ENCODE measurements around the gene RSAD1. TPM values are rescaled to one million over a fixed set of nuclear protein-coding genes. Genes with fewer than 3 reads are reported as not detected.
"Not testable (repeated sequence)": the region's sequence is repeated elsewhere in the genome, so short reads cannot be mapped to it uniquely, and the experiment has no call there.

The RSAD1 gene
- total RNA-seq, 1 donor from 2014 or later: 53.4 TPM

DNA sequence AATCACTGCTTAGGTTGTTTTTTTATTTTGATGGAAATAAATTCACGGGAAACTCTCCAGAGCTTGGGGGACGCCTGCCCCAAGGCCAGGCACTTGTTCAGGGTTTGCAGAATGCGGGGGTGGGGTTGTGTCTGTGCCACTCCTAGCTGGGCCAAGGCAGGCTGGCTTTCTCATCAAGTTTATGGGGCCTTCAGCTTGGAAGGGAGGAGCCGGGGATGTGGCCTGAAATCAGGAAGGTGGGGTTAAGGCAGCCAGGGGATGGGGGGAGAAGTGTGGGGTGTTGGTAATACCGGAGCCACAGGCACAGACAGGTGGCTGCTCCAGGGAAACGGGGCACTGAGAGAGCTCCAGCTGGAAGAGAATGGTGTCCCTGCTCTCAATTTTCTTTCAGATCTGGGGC is 8.2 kb upstream of the RSAD1 start:
- no peaks in the 10 kb centered on the region for H3K4me1 Mint-ChIP-seq (ENCODE audit: low read depth)
- intact Hi-C loops (cut with micrococcal nuclease): no loop called here

DNA sequence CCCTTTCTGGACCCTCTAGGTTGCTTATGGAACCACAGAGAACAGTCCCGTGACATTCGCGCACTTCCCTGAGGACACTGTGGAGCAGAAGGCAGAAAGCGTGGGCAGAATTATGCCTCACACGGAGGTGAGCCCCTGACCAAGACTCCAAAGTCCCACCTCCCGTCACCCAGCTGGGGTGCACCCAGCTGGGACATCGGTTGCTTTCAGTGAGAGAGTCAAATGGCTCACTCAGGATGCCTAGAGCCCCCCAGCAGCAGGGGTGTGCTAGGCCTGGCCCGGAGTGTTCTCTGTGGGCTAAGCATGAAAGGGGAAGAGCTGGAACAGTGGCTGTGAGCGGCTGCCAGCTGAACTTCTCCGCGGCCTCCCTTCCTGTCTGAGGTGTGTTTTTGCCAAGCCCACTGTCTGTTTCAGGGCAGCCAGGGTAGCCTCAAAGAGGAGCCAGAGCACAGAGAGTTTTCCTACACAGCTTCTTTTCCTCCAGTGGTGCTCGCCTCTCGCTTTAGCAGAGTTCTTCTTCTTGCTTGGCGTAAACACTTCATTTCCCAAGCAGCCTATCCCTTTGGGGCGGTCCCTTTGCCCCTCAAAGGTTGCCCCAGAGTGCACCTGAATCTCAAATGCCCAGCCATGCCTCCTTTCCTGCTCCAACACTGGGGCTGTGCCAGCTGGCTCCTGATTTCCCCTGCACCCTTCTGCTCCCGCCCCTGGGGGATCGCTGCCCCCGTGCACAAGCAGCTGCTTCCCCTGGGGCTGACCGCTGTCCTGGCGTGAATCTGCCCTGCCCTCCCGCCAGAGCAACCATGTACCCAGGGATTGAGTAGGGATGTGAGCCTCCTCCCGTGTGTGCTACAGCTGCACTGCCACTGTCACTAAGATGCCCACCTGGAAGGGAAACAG is 7.4 kb upstream of the RSAD1 start:
- Mint-ChIP-seq H3K36me3 (ENCODE audit: low read depth) (no peaks in the 10 kb centered on the region), H3K4me3 (no peak overlapping the region), H3K4me1 (ENCODE audit: low read depth) (no peaks in the 10 kb centered on the region), H3K9me3 (no peaks in the 10 kb centered on the region), H3K27ac (no peak overlapping the region), H3K27me3 (ENCODE audit: insufficient read depth) (peaks cover 28% of the 10 kb centered on the region)
- no peak for DNase-seq (ENCODE audit: low spot score)
- intact Hi-C loops (cut with micrococcal nuclease): no loop called here

More for the DNA sequence above, 8.2 kb upstream of the RSAD1 start:
- Mint-ChIP-seq H3K9me3 (no peaks in the 10 kb centered on the region), H3K4me3 (no peak overlapping the region), H3K27me3 (ENCODE audit: insufficient read depth) (peaks cover 25% of the 10 kb centered on the region), H3K27ac (no peak overlapping the region), H3K36me3 (ENCODE audit: low read depth) (no peaks in the 10 kb centered on the region)
- no peak for DNase-seq (ENCODE audit: low spot score)

DNA sequence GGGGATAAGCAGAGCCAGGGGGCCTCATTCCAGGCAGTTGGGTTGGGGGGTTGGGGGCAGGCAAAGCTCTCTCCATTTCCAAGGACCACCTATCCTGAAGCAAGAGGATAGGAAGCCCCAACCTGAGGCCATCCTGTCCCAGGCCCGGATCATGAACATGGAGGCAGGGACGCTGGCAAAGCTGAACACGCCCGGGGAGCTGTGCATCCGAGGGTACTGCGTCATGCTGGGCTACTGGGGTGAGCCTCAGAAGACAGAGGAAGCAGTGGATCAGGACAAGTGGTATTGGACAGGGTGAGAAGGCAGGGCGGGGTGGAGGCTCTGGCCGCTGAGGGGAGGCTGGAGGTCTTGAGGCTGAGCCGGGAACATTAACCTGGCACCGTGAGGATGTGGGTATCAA is 6.4 kb upstream of the RSAD1 start:
- Mint-ChIP-seq H3K4me3 (no peak overlapping the region), H3K27ac (no peak overlapping the region), H3K36me3 (ENCODE audit: low read depth) (no peaks in the 10 kb centered on the region), H3K9me3 (no peaks in the 10 kb centered on the region), H3K4me1 (ENCODE audit: low read depth) (no peaks in the 10 kb centered on the region), H3K27me3 (ENCODE audit: insufficient read depth) (peaks cover 26% of the 10 kb centered on the region)
- no peak for DNase-seq (ENCODE audit: low spot score)
- intact Hi-C loops (cut with micrococcal nuclease): no loop called here

DNA sequence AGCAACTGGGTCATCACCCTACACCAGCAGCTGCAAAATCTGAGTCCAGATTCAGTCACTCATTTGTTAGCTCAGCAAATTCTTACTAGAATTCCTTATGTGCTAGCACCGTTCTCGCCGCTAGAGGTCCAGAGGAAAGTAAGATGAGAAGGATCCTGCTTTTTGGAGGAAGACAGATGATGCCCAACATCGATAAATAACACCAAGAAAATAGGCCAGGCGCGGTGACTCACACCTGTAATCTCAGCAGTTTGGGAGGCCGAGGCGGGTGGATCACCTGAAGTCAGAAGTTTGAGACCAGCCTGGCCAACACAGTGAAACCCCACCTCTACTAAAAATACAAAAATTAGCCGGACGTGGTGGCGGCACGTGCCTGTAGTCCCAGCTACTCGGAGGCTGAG is 5.9 kb upstream of the RSAD1 start:
- DNase-seq (ENCODE audit: low spot score); H3K4me3 Mint-ChIP-seq; H3K9me3 Mint-ChIP-seq; H3K36me3 Mint-ChIP-seq (ENCODE audit: low read depth); H3K27ac Mint-ChIP-seq; intact Hi-C loops (cut with micrococcal nuclease); H3K4me1 Mint-ChIP-seq (ENCODE audit: low read depth): not testable (repeated sequence)
- peaks cover 22% of the 10 kb centered on the region for H3K27me3 Mint-ChIP-seq (ENCODE audit: insufficient read depth)

DNA sequence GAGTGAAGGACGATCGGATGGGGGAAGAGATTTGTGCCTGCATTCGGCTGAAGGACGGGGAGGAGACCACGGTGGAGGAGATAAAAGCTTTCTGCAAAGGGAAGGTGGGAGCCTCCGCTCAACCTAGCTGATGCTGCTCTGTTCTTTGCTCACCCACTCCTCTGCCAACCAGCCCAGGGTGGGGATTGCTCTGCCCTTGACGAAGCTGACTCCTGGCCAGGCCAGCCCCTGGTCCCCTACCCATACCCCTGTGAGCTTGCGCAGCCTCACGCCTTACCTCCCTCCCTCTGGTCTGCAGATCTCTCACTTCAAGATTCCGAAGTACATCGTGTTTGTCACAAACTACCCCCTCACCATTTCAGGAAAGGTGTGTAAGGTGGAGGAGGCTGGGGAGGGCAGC is 4.8 kb upstream of the RSAD1 start:
- intact Hi-C loops (cut with micrococcal nuclease): no loop called here
- H3K4me3 Mint-ChIP-seq: no peak overlapping the region

DNA sequence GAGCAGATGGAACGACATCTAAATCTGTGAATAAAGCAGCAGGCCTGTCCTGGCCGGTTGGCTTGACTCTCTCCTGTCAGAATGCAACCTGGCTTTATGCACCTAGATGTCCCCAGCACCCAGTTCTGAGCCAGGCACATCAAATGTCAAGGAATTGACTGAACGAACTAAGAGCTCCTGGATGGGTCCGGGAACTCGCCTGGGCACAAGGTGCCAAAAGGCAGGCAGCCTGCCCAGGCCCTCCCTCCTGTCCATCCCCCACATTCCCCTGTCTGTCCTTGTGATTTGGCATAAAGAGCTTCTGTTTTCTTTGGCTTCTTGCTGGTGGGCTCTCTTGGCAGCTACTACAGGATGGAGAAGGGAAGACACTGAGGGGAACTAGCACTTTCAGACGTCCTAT is 4.1 kb upstream of the RSAD1 start:
- intact Hi-C loops (cut with micrococcal nuclease): no loop called here
- peaks cover 11% of the 10 kb centered on the region for H3K4me1 Mint-ChIP-seq (ENCODE audit: low read depth)

More for the DNA sequence above, 4.8 kb upstream of the RSAD1 start:
- peaks cover 16% of the 10 kb centered on the region for H3K27me3 Mint-ChIP-seq (ENCODE audit: insufficient read depth)
- DNase-seq (ENCODE audit: low spot score): no peak
- H3K9me3 Mint-ChIP-seq: no peaks in the 10 kb centered on the region
- H3K4me1 Mint-ChIP-seq (ENCODE audit: low read depth): peaks cover 6% of the 10 kb centered on the region
- H3K36me3 Mint-ChIP-seq (ENCODE audit: low read depth): no peaks in the 10 kb centered on the region
- H3K27ac Mint-ChIP-seq: no peak overlapping the region

DNA sequence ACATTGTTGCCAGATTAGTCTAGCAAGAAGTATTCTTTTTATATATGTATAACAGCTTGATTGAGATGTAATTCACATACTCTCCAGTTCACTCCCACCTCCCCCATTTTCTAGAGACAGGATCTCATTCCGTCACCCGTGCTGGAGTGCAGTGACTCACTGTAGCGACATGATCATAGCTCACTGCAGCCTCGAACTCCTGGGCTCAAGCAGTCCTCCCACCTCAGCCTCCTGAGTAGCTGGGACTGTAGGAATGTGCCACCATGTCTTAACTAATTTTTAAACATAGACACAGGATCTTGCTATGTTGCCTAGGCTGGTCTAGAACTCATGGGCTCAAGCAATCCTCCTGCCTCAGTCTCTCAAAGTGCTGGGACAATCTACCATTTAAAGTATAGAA is 3.3 kb upstream of the RSAD1 start:
- H3K36me3 Mint-ChIP-seq (ENCODE audit: low read depth): peaks cover 4% of the 10 kb centered on the region
- no peak overlapping the region for H3K27ac Mint-ChIP-seq
- no peak for DNase-seq (ENCODE audit: low spot score)
- no peaks in the 10 kb centered on the region for H3K9me3 Mint-ChIP-seq
- peaks cover 20% of the 10 kb centered on the region for H3K4me1 Mint-ChIP-seq (ENCODE audit: low read depth)
- intact Hi-C loops (cut with micrococcal nuclease): loop anchor here (1.0 kb wide), 1 partner anchor 48 kb away; no protein-coding TSS in a partner anchor
- H3K27me3 Mint-ChIP-seq (ENCODE audit: insufficient read depth): peaks cover 11% of the 10 kb centered on the region
- no peak overlapping the region for H3K4me3 Mint-ChIP-seq

More for the DNA sequence above, 4.1 kb upstream of the RSAD1 start:
- no peaks in the 10 kb centered on the region for H3K9me3 Mint-ChIP-seq
- peaks cover 14% of the 10 kb centered on the region for H3K27me3 Mint-ChIP-seq (ENCODE audit: insufficient read depth)
- H3K27ac Mint-ChIP-seq: no peak overlapping the region
- no peaks in the 10 kb centered on the region for H3K36me3 Mint-ChIP-seq (ENCODE audit: low read depth)
- no peak overlapping the region for H3K4me3 Mint-ChIP-seq
- no peak for DNase-seq (ENCODE audit: low spot score)

DNA sequence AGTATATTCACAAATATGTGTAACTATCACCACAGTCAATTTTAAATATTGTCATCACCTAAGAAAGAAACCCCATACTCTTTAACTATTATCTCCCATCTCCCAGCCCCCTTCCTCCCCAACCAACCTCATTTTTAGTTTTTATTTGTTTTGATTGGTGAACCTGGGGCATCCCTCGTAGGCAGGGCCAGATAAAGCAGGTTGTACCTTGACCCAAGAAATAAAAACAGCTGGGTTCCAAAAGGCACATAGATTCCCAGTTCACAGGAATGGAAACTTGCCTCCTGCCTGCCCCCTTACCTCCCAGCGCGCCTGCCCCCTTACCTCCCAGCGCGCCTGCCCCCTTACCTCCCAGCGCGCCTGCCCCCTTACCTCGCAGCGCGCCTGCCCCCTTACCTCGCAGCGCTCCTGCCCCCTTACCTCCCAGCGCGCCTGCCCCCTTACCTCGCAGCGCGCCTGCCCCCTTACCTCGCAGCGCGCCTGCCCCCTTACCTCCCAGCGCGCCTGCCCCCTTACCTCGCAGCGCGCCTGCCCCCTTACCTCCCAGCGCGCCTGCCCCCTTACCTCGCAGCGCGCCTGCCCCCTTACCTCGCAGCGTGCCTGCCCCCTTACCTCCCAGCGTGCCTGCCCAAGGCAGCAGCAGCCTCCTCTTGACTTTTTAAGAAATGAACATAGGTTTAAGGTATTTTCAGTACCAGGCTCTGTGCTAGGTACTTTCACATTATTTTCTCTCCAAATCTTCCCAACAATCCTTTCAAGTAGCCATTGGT is 2.7 kb upstream of the RSAD1 start:
- H3K4me3 Mint-ChIP-seq, H3K27ac Mint-ChIP-seq: not testable (repeated sequence)
- intact Hi-C loops (cut with micrococcal nuclease): loop anchor here (1.0 kb wide), 1 partner anchor 49 kb away; no protein-coding TSS in a partner anchor

DNA sequence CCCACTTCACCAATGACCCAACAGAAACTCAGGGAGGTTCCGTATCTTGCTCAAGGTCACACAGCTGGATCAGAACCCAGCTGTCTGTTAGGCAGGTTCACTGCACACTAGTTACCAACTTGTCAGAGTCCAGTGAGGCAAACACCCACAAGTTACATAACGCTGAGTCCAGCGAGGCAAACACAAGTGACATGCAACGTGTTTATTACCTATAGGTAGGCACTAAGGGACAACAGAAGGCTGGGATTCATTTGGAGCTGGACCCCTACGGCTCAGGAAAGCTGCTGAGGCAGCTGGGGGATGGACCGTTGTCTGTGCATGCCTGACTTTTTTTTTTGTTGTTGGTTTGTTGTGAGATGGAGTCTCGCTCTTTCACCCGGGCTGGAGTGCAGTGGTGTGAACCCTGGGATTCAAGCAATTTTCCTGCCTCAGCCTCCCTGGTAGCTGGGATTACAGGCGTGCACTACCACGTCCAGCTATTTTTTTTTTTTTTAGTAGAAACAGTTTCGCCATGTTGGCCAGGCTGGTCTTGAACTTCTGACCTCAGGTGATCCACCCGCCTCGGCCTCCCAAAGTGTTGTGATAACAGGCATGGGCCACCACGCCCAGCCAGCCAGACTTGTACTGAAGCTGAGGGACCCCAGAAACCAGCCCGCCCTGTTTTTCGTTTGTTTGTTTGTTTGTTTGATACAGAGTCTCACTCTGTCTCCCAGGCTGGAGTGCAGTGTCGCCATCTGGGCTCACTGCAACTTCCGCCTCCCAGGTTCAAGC is 1.9 kb upstream of the RSAD1 start:
- no peak overlapping the region for H3K27ac Mint-ChIP-seq
- intact Hi-C loops (cut with micrococcal nuclease): no loop called here
- H3K4me3 Mint-ChIP-seq: no peak overlapping the region
- H3K27me3 Mint-ChIP-seq (ENCODE audit: insufficient read depth): peaks cover 6% of the 10 kb centered on the region
- peaks cover 22% of the 10 kb centered on the region for H3K4me1 Mint-ChIP-seq (ENCODE audit: low read depth)
- H3K9me3 Mint-ChIP-seq: no peaks in the 10 kb centered on the region
- peaks cover 4% of the 10 kb centered on the region for H3K36me3 Mint-ChIP-seq (ENCODE audit: low read depth)
- no peak for DNase-seq (ENCODE audit: low spot score)

More for the DNA sequence above, 2.7 kb upstream of the RSAD1 start:
- DNase-seq (ENCODE audit: low spot score); H3K9me3 Mint-ChIP-seq; H3K36me3 Mint-ChIP-seq (ENCODE audit: low read depth); H3K27me3 Mint-ChIP-seq (ENCODE audit: insufficient read depth): not testable (repeated sequence)
- peaks cover 22% of the 10 kb centered on the region for H3K4me1 Mint-ChIP-seq (ENCODE audit: low read depth)

DNA sequence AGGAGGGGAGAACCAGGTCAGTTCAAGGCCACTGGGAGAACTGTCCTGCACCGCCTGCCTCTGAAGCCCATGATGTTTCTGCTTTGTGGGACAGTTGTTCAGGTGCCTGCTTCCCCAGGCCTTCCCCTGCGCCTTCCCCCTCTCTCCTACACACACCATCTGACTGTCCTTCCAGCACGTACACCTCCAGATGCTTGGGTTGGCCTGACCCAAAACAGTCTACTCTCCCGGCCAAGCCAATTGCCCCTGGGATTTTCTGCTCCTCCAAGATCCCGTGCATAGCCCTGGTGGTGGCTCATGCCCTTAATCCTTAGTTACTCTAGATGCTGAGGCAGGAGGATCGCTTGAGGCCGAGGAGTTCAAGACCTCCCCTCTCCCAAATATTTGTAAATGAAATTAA is 684 bp upstream of the RSAD1 start:
- H3K27me3 Mint-ChIP-seq (ENCODE audit: insufficient read depth): peaks cover 6% of the 10 kb centered on the region
- no peak for DNase-seq (ENCODE audit: low spot score)

DNA sequence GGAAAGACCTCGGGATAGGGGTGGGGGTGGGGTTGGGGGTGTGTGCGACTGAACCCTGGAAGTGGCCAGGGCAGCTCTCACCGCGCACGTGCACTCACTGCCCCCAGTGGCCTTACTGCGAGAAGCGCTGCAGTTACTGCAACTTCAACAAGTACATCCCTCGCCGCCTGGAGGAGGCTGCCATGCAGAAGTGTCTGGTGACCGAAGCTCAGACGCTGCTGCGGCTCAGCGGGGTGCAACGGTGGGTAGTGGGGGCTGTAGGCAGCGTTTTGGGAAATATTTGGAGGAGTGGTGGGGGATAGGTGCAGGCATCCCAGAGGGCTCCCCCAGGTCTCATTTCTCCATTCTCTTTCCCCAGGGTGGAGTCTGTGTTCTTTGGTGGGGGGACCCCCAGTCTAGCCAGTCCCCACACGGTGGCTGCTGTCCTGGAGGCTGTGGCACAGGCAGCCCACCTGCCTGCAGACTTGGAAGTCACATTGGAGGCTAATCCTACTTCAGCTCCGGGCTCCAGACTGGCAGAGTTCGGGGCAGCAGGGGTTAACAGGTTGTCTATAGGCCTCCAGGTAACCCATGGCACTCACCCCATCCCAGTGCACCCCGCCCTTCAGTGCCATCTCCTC is 972 bp downstream of the RSAD1 start:
- DNase-seq (ENCODE audit: low spot score): peak; percentile 35
- H3K9me3 Mint-ChIP-seq: no peaks in the 10 kb centered on the region
- intact Hi-C loops (cut with micrococcal nuclease): loop anchor here (1.0 to 5.0 kb wide), 5 partner anchors 29 to 227 kb away; partner anchors contain the start of genes ANKRD40 and MYCBPAP
- H3K27me3 Mint-ChIP-seq (ENCODE audit: insufficient read depth): peaks cover 6% of the 10 kb centered on the region
- peak overlapping the region; percentile 37 for H3K27ac Mint-ChIP-seq
- peak overlapping the region; percentile 91 for H3K4me3 Mint-ChIP-seq
- peaks cover 16% of the 10 kb centered on the region for H3K36me3 Mint-ChIP-seq (ENCODE audit: low read depth)
- H3K4me1 Mint-ChIP-seq (ENCODE audit: low read depth): peaks cover 27% of the 10 kb centered on the region

More for the DNA sequence above, 684 bp upstream of the RSAD1 start:
- intact Hi-C loops (cut with micrococcal nuclease): loop anchor here (1.0 to 2.0 kb wide), 7 partner anchors 31 to 278 kb away; partner anchors contain the start of genes ANKRD40, EME1, LRRC59 and MRPL27
- Mint-ChIP-seq H3K36me3 (ENCODE audit: low read depth) (peaks cover 11% of the 10 kb centered on the region), H3K4me3 (peak overlapping the region; percentile 82), H3K27ac (peak overlapping the region; percentile 81), H3K9me3 (no peaks in the 10 kb centered on the region), H3K4me1 (ENCODE audit: low read depth) (peaks cover 27% of the 10 kb centered on the region)
